ENCODE measurements around the gene ARFGAP3.

Gene ARFGAP3

DNA sequence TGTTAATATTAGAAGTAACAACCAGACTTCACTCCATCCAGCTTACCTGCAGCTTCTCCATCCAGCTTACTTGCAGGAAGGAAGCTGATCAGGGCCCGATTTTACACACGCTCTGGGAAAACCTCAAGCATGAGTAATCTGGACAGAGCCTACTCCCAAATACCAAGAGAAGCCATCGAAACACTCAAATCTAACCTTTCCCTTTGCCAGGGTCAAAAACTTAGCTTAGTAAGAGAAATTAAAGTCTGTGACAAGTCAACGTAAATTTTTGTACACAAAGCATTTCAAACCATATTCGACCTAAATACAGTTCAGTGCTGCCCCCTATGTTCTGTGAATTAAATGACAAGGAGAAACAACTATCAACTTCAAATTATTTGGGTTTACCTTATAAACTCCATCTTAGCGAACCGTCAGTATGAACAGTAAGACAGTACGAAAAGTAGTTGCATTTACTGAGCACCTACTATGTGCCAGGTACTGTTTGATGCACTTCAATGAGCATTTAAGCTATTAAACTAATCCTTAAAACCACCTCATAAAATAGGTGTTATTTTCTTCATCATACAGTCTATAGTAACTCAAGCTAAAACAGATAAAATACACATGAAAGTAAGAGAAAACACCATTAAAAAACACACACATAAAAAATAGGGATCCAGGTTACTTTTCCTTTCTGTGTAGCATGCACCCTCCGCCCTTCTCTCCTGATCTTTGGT is 36.9 kb downstream of the ARFGAP3 start:
- DNase-seq (ENCODE audit: low read depth in 3 of 3), result no peak

DNA sequence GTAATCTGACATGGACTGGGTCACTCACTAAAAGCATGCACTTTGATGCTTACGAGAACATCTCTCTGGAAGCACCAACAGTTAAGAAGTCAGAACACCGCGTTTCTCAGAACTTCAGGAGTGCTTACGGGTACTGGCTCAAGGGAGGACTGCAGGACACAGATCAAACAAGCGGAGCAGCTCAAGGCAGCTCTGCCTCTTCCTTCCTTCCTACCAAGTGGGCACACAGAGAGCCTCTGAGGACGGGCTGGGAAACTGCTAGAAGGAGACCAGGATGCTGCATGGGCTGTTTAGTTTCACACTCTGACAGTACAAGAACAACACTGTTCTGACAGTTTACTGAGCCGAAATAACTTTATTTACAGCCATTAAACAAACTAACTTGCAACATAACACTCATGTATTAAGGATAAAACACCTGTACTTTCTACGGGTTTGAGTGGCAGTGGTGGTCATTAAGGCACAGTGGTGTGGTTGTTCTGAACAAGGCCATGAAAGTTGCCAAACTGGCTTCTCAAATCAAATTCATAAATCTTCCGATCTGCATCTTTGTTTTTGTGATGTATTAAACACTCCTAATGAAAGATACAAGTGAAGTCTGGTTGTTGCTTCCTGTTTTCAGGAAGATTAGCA is 37.5 kb downstream of the ARFGAP3 start:
- no peak for DNase-seq (ENCODE audit: low read depth in 3 of 3)

DNA sequence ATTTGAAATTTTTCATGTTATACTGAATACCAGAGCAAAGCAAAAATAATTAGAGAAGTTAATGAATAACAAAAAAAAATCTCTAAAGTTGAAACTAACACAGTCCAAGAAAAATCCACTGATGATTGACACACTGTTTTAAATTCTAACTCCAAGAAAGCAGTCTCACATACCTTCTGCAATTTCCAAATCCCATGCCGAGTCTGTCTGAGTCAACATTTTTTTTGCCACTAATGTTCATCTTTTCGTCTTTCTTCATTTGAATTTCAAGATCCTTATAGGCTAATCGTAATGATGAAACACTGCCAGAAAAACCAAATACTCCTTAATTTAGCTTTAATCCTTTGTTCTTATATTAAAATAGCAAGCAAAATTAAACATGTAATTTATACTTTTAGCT is 39.5 kb downstream of the ARFGAP3 start:
- DNase-seq (ENCODE audit: low read depth in 3 of 3), result no peak

DNA sequence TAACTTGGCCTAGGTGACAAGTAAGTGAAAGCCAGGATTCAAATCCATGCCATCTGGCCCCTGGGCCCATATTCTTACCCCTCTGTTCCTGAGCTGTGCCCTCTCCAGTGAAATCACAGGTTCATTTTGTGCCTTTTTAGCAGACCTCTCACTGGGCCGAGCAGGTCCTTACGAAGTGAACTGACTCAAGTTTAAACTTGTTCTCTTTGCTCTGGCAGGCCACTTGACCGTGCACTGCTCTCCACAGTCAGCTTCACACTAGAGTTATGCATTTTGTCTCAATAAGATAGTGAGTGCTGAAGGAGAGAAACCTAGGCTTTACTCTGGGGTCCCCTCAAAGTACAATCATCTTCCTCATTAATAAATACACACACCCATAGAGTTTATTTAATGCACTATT is 40.7 kb downstream of the ARFGAP3 start:
- no peak for DNase-seq (ENCODE audit: low read depth in 3 of 3)

DNA sequence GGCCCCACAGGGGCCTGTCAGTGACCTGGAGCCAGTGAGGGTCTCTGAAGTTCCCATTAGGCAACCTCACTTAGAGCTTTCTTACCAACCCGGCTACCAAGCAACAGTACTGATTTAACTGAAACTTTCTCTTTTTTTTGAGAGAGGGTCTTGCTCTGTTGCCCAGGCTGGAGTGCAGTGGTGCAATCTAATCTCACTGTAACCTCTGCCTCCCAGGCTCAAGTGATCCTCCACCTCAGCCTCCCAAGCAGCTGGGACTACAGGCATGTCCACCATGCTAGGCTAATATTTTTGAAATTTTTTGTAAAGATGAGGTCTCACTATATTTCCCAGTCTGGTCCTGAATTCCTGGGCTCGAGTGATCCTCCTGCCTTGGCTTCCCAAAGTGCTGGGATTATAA is 42.5 kb downstream of the ARFGAP3 start:
- DNase-seq (ENCODE audit: low read depth in 3 of 3), result no peak

DNA sequence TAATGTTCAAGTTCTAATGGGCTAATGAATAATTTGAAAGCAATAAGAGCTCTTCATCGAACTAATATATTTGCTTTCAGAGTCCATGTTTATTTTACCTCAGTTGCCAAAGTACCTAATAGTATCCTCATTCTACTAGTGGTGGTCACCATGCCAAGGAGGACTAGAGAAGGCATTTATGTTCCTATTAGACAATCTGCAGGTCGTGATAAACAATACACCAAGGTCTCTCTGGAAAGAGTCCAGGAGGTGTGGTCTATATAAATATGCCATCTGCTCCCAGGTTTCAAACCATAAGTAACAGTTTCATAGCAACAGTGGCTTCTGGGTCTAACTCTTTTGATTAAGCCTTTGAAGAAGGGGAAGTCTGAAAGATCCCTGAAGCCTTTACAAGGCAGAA is 42.9 kb downstream of the ARFGAP3 start:
- DNase-seq (ENCODE audit: low read depth in 3 of 3), result no peak

DNA sequence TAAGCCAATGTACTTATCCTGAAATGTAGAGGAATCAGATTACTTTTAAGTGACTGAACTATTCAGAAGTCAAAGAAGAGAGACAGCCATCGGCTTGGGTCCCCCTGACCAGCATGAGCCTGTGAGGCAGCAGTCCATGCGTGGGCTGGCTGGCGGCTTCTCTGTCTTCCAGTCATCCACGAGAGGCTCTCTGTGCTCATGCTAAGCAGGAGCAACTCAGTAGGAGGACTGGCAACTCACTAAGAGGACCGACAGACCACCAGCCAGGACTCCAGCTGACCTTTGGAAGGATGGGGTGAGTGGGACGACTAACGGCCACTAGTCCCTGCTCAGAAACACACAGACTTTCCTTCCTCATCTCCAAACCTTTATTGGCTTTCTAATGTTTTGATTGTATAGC is 43.6 kb downstream of the ARFGAP3 start:
- no peak for DNase-seq (ENCODE audit: low read depth in 3 of 3)

DNA sequence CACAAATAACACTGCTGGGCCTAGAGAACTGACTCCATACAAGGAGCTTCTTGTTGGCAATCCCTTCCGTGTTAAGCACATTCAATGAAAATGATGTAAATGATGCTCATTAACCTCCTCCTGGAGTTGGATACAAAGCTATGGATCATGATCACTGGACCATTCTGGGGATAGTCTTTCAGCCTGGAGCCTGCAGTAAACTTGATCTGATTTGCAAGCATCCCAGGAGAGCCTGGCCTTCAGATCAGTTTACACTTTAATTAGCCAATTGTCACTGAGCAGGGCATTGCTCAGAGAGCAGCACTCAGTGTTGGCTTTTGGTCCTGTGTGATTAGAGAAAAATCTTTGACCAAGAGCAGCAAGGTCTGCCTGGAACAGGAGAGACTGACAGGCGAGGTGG is 45.6 kb downstream of the ARFGAP3 start:
- no peak for DNase-seq (ENCODE audit: low read depth in 3 of 3)

DNA sequence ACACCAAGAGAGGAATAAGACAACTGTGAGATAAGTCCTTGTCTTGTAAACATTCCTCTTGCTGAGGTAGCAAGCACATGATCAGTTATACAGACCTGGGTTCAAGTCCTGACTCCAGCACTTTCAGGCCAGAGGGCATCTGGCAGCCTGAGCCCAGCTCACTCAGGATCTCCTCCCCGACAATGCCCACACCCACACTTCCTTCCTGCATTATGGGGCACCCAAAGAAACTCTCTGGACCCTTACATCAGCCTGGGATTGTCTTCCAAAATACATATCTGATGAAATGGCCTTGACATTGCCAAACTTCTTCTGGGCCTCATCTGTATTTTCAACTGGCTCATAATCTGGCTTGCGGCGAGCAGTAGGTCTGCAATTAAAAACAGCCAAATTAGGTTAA is 48.6 kb downstream of the ARFGAP3 start:
- DNase-seq (ENCODE audit: low read depth in 3 of 3), result no peak

DNA sequence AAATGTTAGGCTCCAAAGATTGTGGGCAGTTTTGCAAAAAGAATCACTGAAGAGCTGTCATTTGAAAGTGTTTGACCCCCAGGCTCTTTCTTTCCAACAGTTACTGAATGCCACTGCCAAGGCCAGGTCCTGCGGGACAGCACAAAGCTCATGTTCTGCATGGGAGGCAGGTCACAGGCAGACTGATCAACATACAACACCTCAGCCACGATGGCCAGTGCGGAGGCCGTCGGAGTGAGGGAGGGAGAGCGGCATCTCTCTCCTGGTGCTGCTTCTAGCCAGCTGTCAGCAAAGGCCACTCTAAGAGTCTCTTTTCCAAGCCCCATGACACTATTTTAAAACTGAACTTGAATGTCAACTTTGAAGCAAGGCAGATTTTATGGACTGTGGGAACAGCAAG is 49.9 kb downstream of the ARFGAP3 start:
- DNase-seq (ENCODE audit: low read depth in 3 of 3), result no peak

DNA sequence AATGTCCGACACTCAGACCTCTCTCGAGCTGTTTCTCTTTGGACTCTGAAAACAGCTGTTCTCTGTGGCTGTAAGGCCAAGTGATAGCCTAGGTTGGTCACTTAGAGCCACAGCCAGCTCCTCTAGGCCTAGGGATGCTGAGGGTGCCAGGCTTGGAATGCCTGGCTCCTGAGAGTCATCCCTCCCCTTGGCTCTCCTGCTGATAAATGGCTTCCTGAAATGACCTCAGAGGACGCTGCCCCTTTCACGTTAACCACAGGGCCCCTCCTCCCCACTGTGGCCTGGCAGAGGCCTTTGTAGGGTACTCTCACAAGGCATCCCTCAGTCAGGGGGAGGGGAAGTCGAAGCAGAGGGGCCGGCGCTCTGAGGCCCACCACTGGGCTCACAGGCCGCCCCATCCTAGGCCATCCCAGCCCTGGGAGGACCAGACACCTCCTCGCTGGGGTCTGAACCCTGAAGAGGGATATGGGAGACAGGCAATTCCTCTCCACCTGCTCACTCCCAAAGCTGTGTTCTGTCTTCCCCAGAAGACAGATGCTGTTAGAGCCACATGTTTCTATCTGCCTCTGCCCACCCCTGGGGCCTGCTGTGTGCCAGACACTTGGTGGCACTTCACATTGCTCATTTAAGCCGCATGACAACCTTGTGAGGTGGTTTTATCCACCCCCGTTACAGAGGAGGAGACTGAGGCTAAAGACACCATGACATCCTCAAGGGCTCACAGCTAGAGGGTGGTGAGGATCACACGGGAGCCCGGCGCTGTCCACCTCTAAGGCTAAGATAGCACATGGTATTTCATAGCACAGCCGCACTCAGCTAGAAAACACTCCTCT is 50.9 kb downstream of the ARFGAP3 start:
- no peak for DNase-seq (ENCODE audit: low read depth in 3 of 3)

DNA sequence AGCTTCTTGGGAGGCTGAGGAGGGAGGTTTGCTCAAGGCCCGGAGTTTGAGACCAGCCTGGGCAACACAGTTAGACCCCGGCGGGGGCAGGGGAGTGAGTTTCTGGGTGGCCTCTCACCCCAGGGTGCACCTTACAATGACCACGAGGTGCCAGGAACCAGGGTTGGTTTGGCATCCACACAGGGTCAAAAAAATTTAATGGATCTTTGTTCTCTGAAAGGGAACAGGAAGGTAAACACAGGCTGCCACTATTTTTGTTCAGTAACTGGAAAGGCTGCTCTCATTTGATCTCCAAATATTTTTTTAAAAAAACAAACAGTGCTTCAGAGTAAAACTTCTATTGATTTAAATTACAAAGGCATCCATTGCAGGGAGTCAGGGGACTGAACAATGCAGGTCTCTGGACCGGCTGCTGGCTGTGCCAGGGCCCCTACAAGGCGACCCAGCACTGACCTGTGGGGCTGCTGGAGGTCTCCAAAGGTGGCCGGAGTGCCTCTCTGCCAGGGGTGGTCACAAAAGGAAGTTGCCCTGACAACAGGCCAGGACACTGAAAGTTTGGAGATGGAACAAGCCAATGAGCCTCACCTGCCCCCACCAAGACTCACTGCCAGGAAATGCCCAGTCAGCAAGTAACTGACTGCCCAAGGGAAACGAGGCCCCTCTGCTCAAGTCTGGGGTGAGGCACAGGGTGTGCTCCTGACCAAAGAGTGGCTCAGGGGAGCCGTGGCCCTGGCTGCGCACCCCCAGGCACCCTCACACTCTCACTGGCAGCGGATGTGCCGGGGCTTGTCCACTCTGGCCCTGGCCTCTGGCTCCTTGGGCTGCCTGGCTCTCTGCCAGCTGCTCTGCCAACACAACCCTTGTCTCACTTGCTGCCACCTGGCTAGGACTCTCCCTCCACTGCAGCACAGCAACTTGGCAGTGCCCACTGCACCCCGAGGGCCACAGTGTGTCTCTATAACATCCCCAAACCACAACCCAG is 51.8 kb downstream of the ARFGAP3 start:
- no peak for DNase-seq (ENCODE audit: low read depth in 3 of 3)

DNA sequence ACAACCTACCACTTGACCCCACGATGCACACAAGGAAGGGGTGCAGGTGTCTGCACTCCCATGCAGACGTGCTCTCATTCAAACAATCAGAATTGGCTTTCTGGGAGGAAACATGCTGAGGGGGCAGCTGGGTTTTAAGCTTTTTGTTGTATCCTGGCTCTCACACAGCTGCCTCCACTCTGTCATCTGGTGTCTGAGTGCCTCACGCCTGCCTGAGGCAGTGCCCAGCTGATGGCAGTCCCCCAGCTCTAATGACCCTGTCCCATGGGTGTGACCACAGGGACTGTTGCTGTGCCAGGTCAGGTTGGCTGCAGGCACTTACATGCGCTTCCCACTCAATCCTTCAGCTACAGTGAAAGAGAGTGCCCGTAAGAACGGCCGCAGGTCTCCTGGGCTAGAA is 53.7 kb downstream of the ARFGAP3 start:
- DNase-seq (ENCODE audit: low read depth in 3 of 3), result no peak

DNA sequence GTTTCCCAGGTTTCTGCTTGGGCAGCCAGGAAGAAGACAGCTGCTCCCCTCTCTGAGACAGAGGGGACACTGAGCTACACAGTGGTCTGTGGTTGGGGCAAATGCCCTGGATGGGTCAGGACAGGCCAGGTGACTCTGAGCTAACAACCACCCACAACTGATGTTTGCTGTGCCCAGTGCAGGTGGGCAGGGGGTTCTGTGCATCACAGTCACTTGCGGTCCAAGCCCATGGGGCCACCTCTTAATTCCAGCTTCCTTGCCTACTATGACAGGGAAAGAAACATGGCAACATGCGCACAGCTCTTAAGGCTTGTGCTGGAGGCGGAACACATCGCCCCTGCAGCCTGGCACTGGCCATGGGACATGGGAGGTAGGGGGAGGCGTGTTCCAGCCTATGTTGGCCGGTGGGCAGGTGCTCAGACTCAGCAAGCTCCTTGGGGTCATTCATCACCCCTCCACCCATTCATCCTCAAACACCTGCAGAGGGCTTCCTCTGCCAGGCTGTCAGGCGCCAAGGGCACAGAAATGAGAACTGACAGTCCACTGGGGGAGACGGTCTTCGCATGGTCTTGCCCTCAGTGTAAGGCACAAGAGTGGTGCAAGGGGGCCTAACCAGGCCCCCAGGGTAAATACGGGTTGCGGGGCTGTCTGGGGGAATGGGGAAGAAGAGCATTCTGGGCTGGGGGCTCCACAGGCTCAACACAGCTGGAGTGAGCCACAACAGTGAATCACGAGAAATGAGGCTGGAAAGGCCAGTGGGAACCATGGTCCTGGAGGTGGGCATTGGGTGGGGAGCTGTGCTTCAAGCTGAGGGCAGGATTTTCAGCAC is 55.6 kb downstream of the ARFGAP3 start:
- DNase-seq (ENCODE audit: low read depth in 3 of 3), result no peak

DNA sequence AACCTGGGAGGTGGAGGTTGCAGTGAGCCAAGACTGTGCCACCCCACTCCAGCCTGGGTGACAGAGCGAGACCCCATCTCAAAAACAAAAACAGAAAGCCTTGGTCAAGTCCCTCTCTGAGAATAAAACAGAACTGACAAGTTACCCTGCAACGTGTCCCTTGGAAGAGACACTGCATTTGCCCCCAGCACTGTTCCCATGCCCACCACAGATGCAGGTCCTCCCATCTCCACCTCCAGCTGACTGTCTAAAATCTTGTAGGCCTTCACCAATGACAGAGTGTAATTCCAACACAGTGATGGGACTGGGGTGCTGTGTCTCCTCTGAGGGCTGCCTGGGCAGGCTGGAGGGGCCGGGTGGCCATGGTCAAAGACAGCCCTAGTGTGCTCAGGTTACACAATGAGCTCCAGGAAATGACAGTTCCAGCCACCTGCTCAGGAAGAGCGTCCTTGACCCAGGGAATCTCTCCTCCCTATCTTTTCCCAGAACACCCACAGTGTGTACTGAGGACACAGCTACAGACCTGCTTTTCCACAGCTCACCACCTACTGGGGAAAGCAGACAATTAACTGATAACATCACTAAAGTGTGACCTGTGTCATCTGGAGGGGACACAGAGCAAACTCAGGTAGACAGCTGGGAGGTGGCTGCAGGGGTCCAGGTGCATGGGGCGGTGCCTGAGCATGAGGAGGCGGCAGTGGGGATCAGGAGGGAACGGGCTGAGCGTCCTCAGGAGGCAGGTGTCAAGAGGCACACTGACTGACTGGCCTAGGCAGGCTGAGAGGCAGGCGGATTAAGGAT is 56.4 kb downstream of the ARFGAP3 start:
- DNase-seq (ENCODE audit: low read depth in 3 of 3), result no peak

DNA sequence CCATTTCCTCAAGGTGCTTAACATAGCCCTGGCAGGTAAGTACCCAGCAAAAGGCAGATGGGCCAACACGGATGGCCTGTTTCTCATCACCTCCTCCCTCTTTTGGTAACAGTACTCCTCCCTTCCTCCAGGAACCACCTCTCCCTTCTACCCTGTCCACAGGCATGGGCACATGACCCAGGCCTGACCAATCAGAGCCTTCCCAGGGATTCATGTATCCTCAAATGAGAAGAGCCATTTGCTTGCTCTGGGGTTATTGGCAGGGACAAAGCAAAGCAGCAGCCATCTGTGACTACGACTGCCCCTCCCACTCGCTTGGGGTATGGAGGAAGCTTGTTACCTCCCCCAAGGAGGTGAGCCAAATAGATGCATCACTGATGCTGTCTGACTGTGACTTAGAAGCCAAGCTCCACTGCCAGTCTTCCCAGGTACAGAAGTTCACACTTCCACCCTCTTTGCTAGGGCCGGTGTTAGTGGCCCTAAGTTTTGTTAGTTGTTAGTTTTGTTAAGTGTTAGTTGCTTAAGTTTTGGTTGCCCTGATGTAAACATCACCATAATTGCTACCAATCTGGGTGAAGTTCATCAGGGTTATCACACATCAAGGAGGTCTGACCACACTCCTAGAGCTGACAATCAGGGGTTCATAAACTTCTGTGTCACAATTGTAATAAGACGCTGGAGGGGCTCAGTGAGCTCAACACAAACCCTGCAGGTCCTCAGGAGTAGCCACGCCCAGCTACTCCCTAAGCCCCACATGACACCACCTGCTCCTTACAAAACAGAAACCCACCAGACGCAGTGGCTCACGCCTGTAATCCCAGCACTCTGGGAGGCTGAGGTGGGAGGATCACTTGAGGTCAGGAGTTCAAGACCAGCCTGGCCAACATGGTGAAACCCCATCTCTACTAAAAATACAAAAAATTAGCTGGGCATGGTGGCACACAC is 57.3 kb downstream of the ARFGAP3 start:
- no peak for DNase-seq (ENCODE audit: low read depth in 3 of 3)

DNA sequence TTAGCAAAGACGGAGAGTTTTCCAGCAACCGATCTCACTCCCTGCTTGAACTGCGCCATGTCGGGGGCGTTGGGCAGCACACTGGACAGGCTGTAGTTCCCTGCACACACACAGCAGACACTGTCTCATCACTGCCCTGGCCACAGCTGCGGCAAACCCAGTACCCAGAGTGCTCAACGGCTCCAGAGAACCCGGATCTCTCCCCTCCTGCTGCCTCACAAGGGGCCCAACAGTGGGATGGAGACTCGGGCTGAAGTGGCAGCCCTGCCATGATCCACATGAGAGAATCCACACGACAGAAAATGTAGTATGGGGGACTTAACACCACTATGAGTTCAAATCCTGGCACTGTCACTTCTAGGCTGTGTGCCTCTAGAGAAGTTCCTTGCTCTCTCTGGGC is 58.0 kb downstream of the ARFGAP3 start:
- DNase-seq (ENCODE audit: low read depth in 3 of 3), result no peak

DNA sequence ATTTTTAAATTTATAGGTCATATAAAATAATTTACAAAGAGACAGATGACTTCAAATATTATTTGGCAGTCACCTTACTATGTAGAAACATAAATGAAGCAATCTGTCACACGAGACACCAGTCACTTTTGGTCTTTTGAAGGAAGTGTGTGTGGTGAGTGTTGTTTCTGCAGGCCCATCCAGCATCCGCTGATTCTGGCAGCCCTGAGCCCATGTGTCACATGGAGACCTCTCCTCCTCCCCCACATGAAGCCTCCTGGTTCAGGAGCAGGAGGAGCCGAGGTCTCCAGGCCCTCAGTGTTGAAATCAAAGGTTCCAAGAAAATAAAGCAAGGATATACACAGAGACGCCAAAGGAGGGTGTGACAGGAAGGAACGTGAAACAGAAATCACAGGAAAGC is 60.1 kb downstream of the ARFGAP3 start:
- DNase-seq (ENCODE audit: low read depth in 3 of 3), result no peak

DNA sequence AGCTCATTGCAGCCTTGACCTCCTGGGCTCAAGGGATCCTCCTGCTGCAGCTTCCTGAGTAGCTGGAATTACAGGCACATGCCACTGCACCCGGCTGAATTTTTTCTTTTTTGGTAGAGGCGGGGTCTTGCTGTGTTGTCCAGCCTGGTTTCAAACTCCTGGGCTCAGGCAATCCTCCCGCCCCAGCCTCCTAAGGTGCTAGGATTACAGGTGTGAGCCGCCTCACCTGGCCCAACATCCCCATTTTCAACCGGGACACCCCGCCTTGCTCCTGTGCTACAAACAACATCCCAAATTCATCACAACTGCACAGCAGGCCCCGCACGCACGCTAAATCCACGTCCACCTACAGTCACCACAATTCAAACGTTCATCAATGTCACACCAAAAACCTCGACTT is 61.0 kb downstream of the ARFGAP3 start:
- DNase-seq (ENCODE audit: low read depth in 3 of 3), result no peak
